Measurements from ENCODE around the gene GAS2L1. TPM values are rescaled to one million over a fixed set of nuclear protein-coding genes. Genes with fewer than 3 reads are reported as not detected.
A peak's percentile ranks its signal among the peaks of the same experiment; 100 is the strongest.

GAS2L1 gene
- total RNA-seq, result 100 to 1,000 TPM in 1 of 2 donors, 10 to 100 TPM in 1; 85.8 to 159 TPM

DNA sequence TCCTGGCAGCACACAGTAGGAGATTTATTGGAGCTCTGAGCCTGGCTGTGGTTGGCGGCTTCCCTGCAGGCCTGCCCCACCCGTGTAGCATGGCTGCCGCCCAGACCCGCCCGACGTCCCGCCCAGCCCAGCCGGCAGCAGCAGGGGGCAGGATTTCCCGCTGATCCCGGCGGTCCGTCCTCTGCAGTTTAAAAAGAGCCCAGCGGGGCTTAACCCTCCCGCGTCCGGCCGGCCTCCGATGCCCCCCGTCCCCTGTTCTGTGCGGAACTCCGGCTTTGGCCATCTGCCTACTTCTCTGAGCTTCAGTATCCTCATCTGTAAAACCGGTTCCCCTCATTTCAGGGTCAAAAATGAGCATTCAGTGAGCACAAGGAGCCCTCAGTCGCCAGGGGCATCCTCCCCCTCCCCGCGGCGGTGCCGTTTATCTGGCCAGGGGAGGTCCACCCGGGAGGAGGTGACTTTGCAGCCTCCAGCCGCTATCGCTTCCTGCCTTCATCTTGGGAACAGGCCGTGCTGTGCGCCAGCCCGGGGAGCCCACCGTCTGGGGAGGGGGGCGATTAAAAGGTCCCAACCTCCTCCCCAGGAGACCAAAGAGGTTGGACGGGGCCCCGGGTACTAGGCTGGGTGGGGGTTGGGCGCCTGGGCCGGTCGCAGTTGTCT lies at the start of gene GAS2L1:
TSS of gene GAS2L1 (plus strand) at position 476 of the 660 bp plus-strand sequence. CDS start 1,456 bp downstream, outside the sequence.
- peak within 1 kb of the TSS; percentile 59 to 97 for H3K4me3 ChIP-seq
- peak within 1 kb of the TSS; percentile 56 to 89 for H3K27ac ChIP-seq
- peak; percentile 83 for DNase-seq (ENCODE audit: low spot score)
- TF ChIP-seq POLR2A (IDR thresholded peaks at IDR 0.05) (no peak), POLR2AphosphoS5 (IDR thresholded peaks at IDR 0.05) (peak; percentile 63)
- TF ChIP-seq, protein P1, sequence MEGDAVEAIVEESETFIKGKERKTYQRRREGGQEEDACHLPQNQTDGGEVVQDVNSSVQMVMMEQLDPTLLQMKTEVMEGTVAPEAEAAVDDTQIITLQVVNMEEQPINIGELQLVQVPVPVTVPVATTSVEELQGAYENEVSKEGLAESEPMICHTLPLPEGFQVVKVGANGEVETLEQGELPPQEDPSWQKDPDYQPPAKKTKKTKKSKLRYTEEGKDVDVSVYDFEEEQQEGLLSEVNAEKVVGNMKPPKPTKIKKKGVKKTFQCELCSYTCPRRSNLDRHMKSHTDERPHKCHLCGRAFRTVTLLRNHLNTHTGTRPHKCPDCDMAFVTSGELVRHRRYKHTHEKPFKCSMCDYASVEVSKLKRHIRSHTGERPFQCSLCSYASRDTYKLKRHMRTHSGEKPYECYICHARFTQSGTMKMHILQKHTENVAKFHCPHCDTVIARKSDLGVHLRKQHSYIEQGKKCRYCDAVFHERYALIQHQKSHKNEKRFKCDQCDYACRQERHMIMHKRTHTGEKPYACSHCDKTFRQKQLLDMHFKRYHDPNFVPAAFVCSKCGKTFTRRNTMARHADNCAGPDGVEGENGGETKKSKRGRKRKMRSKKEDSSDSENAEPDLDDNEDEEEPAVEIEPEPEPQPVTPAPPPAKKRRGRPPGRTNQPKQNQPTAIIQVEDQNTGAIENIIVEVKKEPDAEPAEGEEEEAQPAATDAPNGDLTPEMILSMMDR (IDR thresholded peaks at IDR 0.05), result peak; percentile 57 to 88 (median 81)
- H3K36me3 ChIP-seq, result no peaks in the 10 kb centered on the region
- WGBS, result under 1% methylated on average over 40 of the region's 40 CpGs
- no peaks in the 10 kb centered on the region for H3K27me3 ChIP-seq (replicated peaks; ENCODE audit: insufficient read depth)
- peaks cover 27% of the 10 kb centered on the region for H3K4me1 ChIP-seq (replicated peaks)
- H3K9me3 ChIP-seq, result no peaks in the 10 kb centered on the region
- intact Hi-C loops (cut with DNase I), result loop anchor here (1.0 to 2.0 kb wide), 2 partner anchors 52 to 82 kb away; partner anchors contain the start of gene AP1B1

- TF ChIP-seq POLR2A (IDR thresholded peaks at IDR 0.05), result no peak
- TF ChIP-seq POLR2AphosphoS5 (IDR thresholded peaks at IDR 0.05), result no peak
- TF ChIP-seq, protein P1 (IDR thresholded peaks at IDR 0.05), result no peak
- Histone ChIP-seq H3K4me1 (replicated peaks) (no peaks in the 10 kb centered on the region), H3K9me3 (no peaks in the 10 kb centered on the region), H3K4me3 (no peak overlapping the region), H3K27me3 (replicated peaks; ENCODE audit: insufficient read depth) (no peaks in the 10 kb centered on the region), H3K27ac (no peak overlapping the region), H3K36me3 (no peaks in the 10 kb centered on the region)
- 79% methylated on average over 7 of the region's 8 CpGs for WGBS
- DNase-seq (ENCODE audit: low spot score), result no peak
- intact Hi-C loops (cut with DNase I), result no loop called here
These were observed 48.7 kb upstream of the GAS2L1 start for GRCh38 chr22:29257751-29258181.

DNA sequence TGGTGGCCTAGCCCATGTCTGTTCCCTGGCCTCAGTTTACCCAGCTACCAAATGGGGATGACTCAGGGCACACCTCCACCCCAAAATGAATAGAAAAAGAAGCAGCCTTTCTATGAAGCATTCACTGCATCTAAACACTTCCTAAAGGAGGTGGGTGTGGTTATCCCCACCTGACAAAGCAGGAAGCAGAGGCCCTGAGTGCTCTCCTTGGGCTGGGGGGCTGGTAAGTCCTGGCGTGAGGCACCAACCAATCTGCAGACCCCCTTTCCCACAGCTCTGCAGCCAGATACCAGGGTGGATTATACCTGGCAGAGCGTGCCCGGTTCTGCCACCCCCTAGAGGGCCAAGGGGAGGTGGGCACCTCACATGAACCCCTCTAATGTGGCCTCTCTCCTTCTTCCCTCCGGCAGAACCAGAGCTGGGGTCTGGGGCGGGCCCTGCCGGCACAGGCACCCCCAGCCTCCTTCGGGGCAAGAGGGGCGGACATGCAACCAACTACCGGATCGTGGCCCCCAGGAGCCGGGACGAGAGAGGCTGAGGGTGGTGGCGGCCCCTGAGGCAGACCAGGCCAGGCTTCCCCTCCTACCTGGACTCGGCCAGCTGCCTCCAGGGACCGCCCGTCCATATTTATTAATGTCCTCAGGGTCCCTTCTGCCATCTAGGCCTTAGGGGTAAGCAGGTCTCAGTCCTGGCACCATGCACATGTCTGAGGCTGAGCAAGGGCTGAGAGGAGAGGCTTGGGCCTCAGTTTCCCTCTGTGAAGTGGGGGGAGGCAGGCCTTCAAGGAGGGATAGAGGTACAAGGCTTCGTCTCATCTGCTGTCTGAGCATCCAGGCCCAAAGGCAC lies 47.8 kb upstream of the GAS2L1 start:
- 94% methylated on average over 17 of the region's 17 CpGs for WGBS
- H3K4me1 ChIP-seq (replicated peaks), result no peaks in the 10 kb centered on the region
- no peak for DNase-seq (ENCODE audit: low spot score)
- H3K27me3 ChIP-seq (replicated peaks; ENCODE audit: insufficient read depth), result no peaks in the 10 kb centered on the region
- H3K4me3 ChIP-seq, result no peak overlapping the region
- no peaks in the 10 kb centered on the region for H3K9me3 ChIP-seq
- no peaks in the 10 kb centered on the region for H3K36me3 ChIP-seq
- TF ChIP-seq, protein P1 (IDR thresholded peaks at IDR 0.05), result no peak
- TF ChIP-seq POLR2AphosphoS5 (IDR thresholded peaks at IDR 0.05), result no peak
- TF ChIP-seq POLR2A (IDR thresholded peaks at IDR 0.05), result no peak
- intact Hi-C loops (cut with DNase I), result no loop called here
- H3K27ac ChIP-seq, result no peak overlapping the region

DNA sequence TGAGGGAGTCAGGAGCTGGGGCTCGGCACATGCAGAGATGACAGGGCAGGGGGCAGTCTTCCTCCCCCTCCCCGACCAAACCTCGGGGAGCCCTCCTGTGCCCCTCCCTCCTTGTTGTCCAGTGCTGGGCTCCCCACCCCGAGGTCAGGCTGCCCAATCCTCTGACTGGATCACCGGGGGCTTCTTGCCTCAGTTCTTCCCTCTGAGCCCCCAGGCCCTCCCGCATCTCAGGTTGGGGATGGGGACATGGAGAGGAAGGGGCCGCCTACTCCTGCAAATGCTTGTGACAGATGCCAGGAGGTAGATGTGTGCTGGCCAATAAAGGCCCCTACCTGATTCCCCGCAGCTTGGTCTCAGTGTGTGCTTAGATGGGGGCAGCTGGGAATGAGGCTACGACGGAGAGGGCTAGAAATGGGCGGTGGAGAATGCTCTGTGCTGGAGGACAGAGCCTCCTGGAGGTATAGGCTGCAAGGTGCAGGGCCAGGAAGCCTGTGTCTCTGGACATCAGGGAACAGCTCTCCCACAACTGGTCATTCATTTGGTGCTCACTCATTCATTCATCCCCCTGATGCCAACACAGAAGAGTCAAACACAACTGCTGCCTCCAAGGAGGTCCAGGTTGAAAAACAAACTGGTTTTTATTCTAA lies 47.1 kb upstream of the GAS2L1 start:
- H3K4me3 ChIP-seq, result no peak overlapping the region
- H3K36me3 ChIP-seq, result no peaks in the 10 kb centered on the region
- DNase-seq (ENCODE audit: low spot score), result no peak
- intact Hi-C loops (cut with DNase I), result no loop called here
- H3K27me3 ChIP-seq (replicated peaks; ENCODE audit: insufficient read depth), result no peaks in the 10 kb centered on the region
- 77% methylated on average over 11 of the region's 11 CpGs for WGBS
- H3K9me3 ChIP-seq, result no peaks in the 10 kb centered on the region
- no peak overlapping the region for H3K27ac ChIP-seq
- H3K4me1 ChIP-seq (replicated peaks), result no peaks in the 10 kb centered on the region
- TF ChIP-seq, protein P1 (IDR thresholded peaks at IDR 0.05), result no peak
- no peak for TF ChIP-seq POLR2AphosphoS5 (IDR thresholded peaks at IDR 0.05)
- TF ChIP-seq POLR2A (IDR thresholded peaks at IDR 0.05), result no peak
